ENCODE results near the gene INTS1. TPM values are rescaled to one million over a fixed set of nuclear protein-coding genes. Genes with fewer than 3 reads are reported as not detected.
A peak's percentile ranks its signal among the peaks of the same experiment; 100 is the strongest.

The INTS1 gene
- total RNA-seq, 4 donors from 2014 or later = 29.8 to 65.5 (median 41.4) TPM

GRCh38 chr7:1457059-1457948 lies 46.9 kb downstream of the INTS1 start:
- Histone ChIP-seq H3K9me3 (no peaks in the 10 kb centered on the region), H3K4me1 (peaks cover 0 to 96% (median 49%) of the 10 kb centered on the region in 3 donors), H3K27me3 (no peaks in the 10 kb centered on the region), H3K27ac (peak overlapping the region in 1 of 4 donors; percentile 83), H3K36me3 (no peaks in the 10 kb centered on the region), H3K4me3 (peak overlapping the region in 1 of 2 donors; percentile 92)
- no peak for TF ChIP-seq CTCF (IDR thresholded peaks at IDR 0.05)
- TF ChIP-seq POLR2A (IDR thresholded peaks at IDR 0.05) = no peak
- no peak for TF ChIP-seq POLR2AphosphoS5 (IDR thresholded peaks at IDR 0.05)
- no peak for TF ChIP-seq EP300 (IDR thresholded peaks at IDR 0.05)
- ATAC-seq = no peak
- WGBS, 2 donors (ENCODE audit: low coverage in 1 of 2) = 57 to 80% methylated on average over 1 to 6 of the region's 18 CpGs

DNA sequence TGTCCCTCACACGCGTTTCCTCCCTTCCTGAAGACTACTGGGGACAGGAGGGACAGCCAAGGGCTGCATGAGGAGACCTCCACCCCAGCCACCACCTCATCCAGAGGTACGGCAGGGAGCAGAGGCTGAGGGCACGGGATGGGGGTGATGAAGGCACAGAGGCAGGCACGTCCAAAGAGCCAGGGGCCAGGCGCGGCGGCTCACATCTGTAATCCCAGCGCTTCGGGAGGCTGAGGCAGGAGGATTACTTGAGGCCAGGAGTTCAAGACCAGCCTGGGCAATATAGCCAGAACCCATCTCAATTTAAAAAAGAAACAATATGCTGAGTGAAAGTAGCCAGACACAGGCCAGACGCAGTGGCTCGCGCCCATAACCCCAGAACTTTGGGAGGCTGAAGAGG lies 48.2 kb downstream of the INTS1 start:
- H3K36me3 ChIP-seq = no peaks in the 10 kb centered on the region
- H3K4me1 ChIP-seq = peaks cover 0 to 94% (median 41%) of the 10 kb centered on the region in 3 donors
- no peaks in the 10 kb centered on the region for H3K9me3 ChIP-seq
- no peaks in the 10 kb centered on the region for H3K27me3 ChIP-seq
- WGBS, 2 donors (ENCODE audit: low coverage in 1 of 2) = 91 to 93% methylated on average over 6 to 8 of the region's 13 CpGs
- ATAC-seq = no peak
- TF ChIP-seq POLR2A (IDR thresholded peaks at IDR 0.05) = no peak
- no peak for TF ChIP-seq POLR2AphosphoS5 (IDR thresholded peaks at IDR 0.05)
- no peak for TF ChIP-seq CTCF (IDR thresholded peaks at IDR 0.05)
- TF ChIP-seq EP300 (IDR thresholded peaks at IDR 0.05) = no peak
- no peak overlapping the region for H3K4me3 ChIP-seq
- peak overlapping the region in 1 of 4 donors; percentile 59 for H3K27ac ChIP-seq

DNA sequence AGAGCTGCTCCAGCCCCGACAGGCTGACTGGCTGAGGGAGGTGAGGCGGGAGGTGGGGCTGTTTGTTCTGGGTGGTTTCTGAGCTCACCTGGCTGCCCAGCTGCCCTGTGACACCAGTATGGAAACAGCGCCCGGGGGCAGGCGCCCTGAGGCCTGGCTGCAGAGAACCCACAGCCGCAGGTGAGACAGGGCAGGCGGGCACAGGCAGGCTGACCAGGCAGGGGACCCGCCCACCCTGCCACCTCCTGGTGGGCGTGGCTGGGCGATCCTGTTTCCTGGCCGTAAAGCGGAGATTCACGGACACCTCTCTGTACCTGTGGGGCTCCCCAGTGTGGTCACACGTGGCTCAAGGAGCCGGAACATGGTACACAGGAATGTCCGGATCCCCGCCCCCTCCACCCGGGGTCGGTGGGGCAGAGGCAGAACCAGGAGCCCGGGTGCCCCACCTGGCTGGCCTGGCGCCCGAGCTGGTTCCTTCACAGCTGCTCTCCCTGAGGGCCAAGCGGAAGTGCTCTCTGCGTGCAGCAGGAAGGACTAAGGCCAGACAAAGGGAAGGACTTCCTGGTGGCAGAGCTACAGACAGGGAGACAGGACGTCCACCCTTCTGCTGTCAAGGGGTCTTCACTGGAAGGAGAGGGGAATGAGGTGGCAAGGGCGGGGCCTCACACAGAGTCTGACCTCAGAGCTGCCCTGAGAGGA lies 48.8 kb downstream of the INTS1 start:
- TF ChIP-seq CTCF (IDR thresholded peaks at IDR 0.05) (no peak), POLR2AphosphoS5 (IDR thresholded peaks at IDR 0.05) (no peak), EP300 (IDR thresholded peaks at IDR 0.05) (no peak), POLR2A (IDR thresholded peaks at IDR 0.05) (no peak)
- Histone ChIP-seq H3K27ac (peak overlapping the region in 3 of 4 donors; percentile 43 to 59 (median 51)), H3K36me3 (no peaks in the 10 kb centered on the region), H3K4me3 (peak overlapping the region in 1 of 2 donors; percentile 23), H3K27me3 (no peaks in the 10 kb centered on the region), H3K4me1 (peaks cover 0 to 88% (median 35%) of the 10 kb centered on the region in 3 donors), H3K9me3 (no peaks in the 10 kb centered on the region)
- ATAC-seq = no peak
- WGBS, 2 donors (ENCODE audit: low coverage in 1 of 2) = 40 to 83% methylated on average over 1 to 2 of the region's 26 CpGs

DNA sequence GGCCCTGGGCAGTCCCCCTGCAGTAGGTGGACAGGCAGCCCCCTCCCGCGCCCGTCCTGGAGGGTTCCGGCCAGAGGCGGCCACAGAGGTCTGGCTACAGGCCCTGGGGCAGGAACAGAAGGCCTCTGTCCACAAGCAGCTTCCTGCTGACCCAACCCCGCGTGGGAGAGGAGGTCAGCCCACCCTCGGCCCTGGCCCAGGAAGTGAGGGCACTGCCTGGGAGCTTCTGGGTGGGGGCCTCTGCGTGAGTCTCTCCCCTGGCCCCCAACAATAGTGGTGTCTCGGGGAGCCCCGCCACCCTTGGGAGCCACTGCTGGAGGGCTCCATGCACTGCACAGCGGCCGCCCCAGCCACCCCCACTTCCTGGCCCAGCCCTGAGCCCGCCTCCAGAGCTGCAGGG lies 49.6 kb downstream of the INTS1 start:
- no peak for ATAC-seq
- WGBS, 2 donors (ENCODE audit: low coverage in 1 of 2) = 60% methylated on average over 1 of the region's 14 CpGs; no CpG with 5 or more reads in 1 of the 2 donors
- peaks cover 0 to 81% (median 29%) of the 10 kb centered on the region in 3 donors for H3K4me1 ChIP-seq
- peaks cover 0 to 3% of the 10 kb centered on the region in 2 donors for H3K36me3 ChIP-seq
- no peak for TF ChIP-seq POLR2AphosphoS5 (IDR thresholded peaks at IDR 0.05)
- no peak for TF ChIP-seq CTCF (IDR thresholded peaks at IDR 0.05)
- TF ChIP-seq POLR2A (IDR thresholded peaks at IDR 0.05) = no peak
- TF ChIP-seq EP300 (IDR thresholded peaks at IDR 0.05) = no peak
- no peaks in the 10 kb centered on the region for H3K27me3 ChIP-seq
- peak overlapping the region in 1 of 2 donors; percentile 23 for H3K4me3 ChIP-seq
- H3K27ac ChIP-seq = peak overlapping the region in 3 of 4 donors; percentile 43 to 59 (median 51)
- no peaks in the 10 kb centered on the region for H3K9me3 ChIP-seq
